Vagina (tissue), 2 donors: Measurements from ENCODE around the gene FMC1. TPM values are rescaled to one million over a fixed set of nuclear protein-coding genes. Genes with fewer than 3 reads are reported as not detected.

ENCODE experiments used
- DNase-seq, 2 donors: peaks; one replicate each; pipeline ENCODE4 v3.0.0-alpha.2; 2017; ENCODE audit errors: extremely low spot score in 2 of 2
- H3K27ac ChIP-seq: fragments of 200-600 bp; sonication (generic); one replicate; pipeline ENCODE4 v1.5.1; 2019
- H3K27me3 ChIP-seq: fragments of 200-600 bp; sonication (generic); one replicate; pipeline ENCODE4 v1.5.1; 2019
- H3K36me3 ChIP-seq, 2 donors: fragments of 200-600 bp; sonication (generic); one replicate each; pipeline ENCODE4 v1.5.1; 2017 to 2019
- H3K4me1 ChIP-seq: fragments of 200-600 bp; sonication (generic); one replicate; pipeline ENCODE4 v1.5.1; 2019
- H3K4me3 ChIP-seq, 2 donors: fragments of 200-600 bp; sonication (generic); 1 replicate in 1 of 2; 2 replicates in 1 of 2; pipeline ENCODE4 v1.5.1; 2016 to 2019
- H3K9me3 ChIP-seq: fragments of 200-600 bp; sonication (generic); one replicate; pipeline ENCODE4 v1.5.1; 2019
- CTCF ChIP-seq, 3 experiments: fragments of 450-650 bp in 2 of 3; fragments of 200-600 bp in 1 of 3; sonication (generic) in 1 of 3; IDR thresholded peaks; one replicate each; pipeline ENCODE4 v1.5.1; 2017 to 2019; ENCODE audit warnings: antibody characterized with exemption in 3 of 3, mild to moderate bottlenecking in 2 of 3, moderate library complexity in 2 of 3
- POLR2A ChIP-seq, 2 donors: fragments of 450-650 bp; IDR thresholded peaks; one replicate each; pipeline ENCODE4 v1.6.1; 2017; ENCODE audit warnings: antibody characterized with exemption in 2 of 2, mild to moderate bottlenecking in 2 of 2, moderate library complexity in 2 of 2
- POLR2AphosphoS5 ChIP-seq, 2 donors: sonication (generic); formaldehyde crosslinking; IDR thresholded peaks; one replicate each; pipeline ENCODE4 v1.9.0; 2017; ENCODE audit warnings: antibody characterized with exemption in 2 of 2, mild to moderate bottlenecking in 2 of 2, low read depth in 1 of 2; ENCODE audit not compliant: insufficient read depth in 1 of 2
- intact Hi-C: fragments of 100-400 bp; cut with DNase I; formaldehyde crosslinking; loops from one replicate; pipeline ENCODE4 v1.15.1; 2023
- small RNA-seq: library from RNA; depleted of rRNA; stranded (forward); fragments of <200 nt; gene quantifications from one replicate; pipeline ENCODE3, GENCODE V24; 2016
- total RNA-seq: library from RNA; depleted of rRNA; stranded (reverse); fragments of >200 nt; gene quantifications from one replicate; pipeline ENCODE4 v1.2.3, GENCODE V29; 2016

Gene FMC1
- total RNA-seq, 1 donor from 2014 or later, result 8.6 TPM

- Histone ChIP-seq H3K4me3 (no peak overlapping the region), H3K27me3 (no peaks in the 10 kb centered on the region), H3K9me3 (no peaks in the 10 kb centered on the region), H3K27ac (no peak overlapping the region), H3K4me1 (no peaks in the 10 kb centered on the region), H3K36me3 (peaks cover 0 to 15% of the 10 kb centered on the region in 2 donors)
- intact Hi-C loops, result no loop called here
- TF ChIP-seq POLR2AphosphoS5 (IDR thresholded peaks at IDR 0.05; ENCODE audit: insufficient read depth in 1 of 2, low read depth in 1 of 2) (no peak), POLR2A (IDR thresholded peaks at IDR 0.05) (no peak), CTCF (IDR thresholded peaks at IDR 0.05) (no peak)
- no peak for DNase-seq
These were observed 48.6 kb downstream of the FMC1 start for GRCh38 chr7:139389774-139390173.

GRCh38 chr7:139393621-139394211 is 52.6 kb downstream of the FMC1 start:
- H3K36me3 ChIP-seq, result peaks cover 0 to 14% of the 10 kb centered on the region in 2 donors

GRCh38 chr7:139394540-139394939 is 53.4 kb downstream of the FMC1 start:
- peaks cover 0 to 21% of the 10 kb centered on the region in 2 donors for H3K36me3 ChIP-seq
- no peak for TF ChIP-seq CTCF (IDR thresholded peaks at IDR 0.05)
- TF ChIP-seq POLR2A (IDR thresholded peaks at IDR 0.05), result no peak
- no peak for TF ChIP-seq POLR2AphosphoS5 (IDR thresholded peaks at IDR 0.05; ENCODE audit: insufficient read depth in 1 of 2, low read depth in 1 of 2)
- intact Hi-C loops, result no loop called here
- DNase-seq, result no peak
- no peaks in the 10 kb centered on the region for H3K9me3 ChIP-seq
- no peaks in the 10 kb centered on the region for H3K4me1 ChIP-seq
- no peaks in the 10 kb centered on the region for H3K27me3 ChIP-seq
- H3K27ac ChIP-seq, result no peak overlapping the region
- H3K4me3 ChIP-seq, result no peak overlapping the region

More at GRCh38 chr7:139393621-139394211, 52.6 kb downstream of the FMC1 start:
- Histone ChIP-seq H3K9me3 (no peaks in the 10 kb centered on the region), H3K4me1 (no peaks in the 10 kb centered on the region), H3K27ac (no peak overlapping the region), H3K4me3 (no peak overlapping the region), H3K27me3 (no peaks in the 10 kb centered on the region)
- TF ChIP-seq POLR2AphosphoS5 (IDR thresholded peaks at IDR 0.05; ENCODE audit: insufficient read depth in 1 of 2, low read depth in 1 of 2), result no peak
- TF ChIP-seq CTCF (IDR thresholded peaks at IDR 0.05), result no peak
- no peak for TF ChIP-seq POLR2A (IDR thresholded peaks at IDR 0.05)
- no peak for DNase-seq
- intact Hi-C loops, result no loop called here

Small RNA genes lying within 50 kb of the gene (small RNA-seq; reads per million reads assigned to genes)
- gene RNU6-206P, result not detected

Other genes starting within 250 kb of the FMC1 start
- 36.6 TPM for gene ZC3HAV1, start 231.6 kb upstream of the FMC1 start, total RNA-seq
- 12.5 TPM for gene UBN2, start 110.1 kb upstream of the FMC1 start, total RNA-seq
- gene LUC7L2, start 18.6 kb downstream of the FMC1 start, total RNA-seq, result 51.8 TPM
- 6.6 TPM for gene KLRG2, start 142.3 kb downstream of the FMC1 start, total RNA-seq
- gene CLEC2L, start 182.3 kb downstream of the FMC1 start, total RNA-seq, result not detected